ENCODE data around the gene CIB4.

The CIB4 gene

DNA sequence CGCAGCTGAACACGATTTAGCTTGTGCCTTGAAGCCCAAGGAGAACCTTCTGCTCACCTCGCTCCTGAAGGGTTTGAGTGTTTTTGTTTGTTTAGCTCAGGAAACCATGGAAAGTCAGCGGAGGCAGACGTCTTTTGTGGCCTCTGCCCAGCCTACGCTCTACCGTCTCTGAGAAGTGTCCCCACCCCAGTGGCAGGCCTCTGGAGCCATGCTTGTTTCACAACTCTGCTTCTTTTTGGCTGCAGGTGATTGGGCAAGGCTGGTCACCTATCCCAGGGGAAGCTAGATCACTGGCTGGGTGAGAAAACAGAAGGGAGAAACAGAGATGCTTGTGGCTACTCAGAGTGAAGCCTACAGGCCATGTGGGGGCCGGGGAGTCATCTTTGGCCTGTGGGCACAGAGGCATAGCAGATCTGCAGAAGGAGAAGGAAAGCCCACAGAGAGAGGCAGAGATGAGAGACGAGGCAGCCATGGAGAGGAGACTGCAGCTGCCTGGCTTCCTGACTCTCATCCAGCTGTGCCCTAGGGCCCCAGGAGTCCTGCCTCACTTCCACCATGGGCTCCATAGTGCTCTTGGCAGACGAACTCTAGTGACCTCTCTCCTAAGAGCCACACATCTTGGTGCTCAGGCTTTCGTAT, 50.1 kb downstream of the CIB4 start:
- no peak overlapping the region for H3K9ac ChIP-seq (ENCODE audit: low read depth, low read length)
- peaks cover 2% of the 10 kb centered on the region; the same call in 1 of the 2 replicates for H3K27me3 ChIP-seq (ENCODE audit: control insufficient read depth, insufficient read depth, low read length)
- no peak overlapping the region for H3K27ac ChIP-seq (ENCODE audit: low read depth, low read length)
- peaks cover 5% of the 10 kb centered on the region; the same call in 1 of the 2 replicates for H3K4me1 ChIP-seq (ENCODE audit: control insufficient read depth, insufficient read depth, low read length)
- no peaks in the 10 kb centered on the region for H3K9me3 ChIP-seq (ENCODE audit: control insufficient read depth, insufficient read depth, low read length)
- no peak overlapping the region for H3K4me3 ChIP-seq (ENCODE audit: low read depth, low read length)
- H3K36me3 ChIP-seq (ENCODE audit: control insufficient read depth, insufficient read depth, low read length): no peaks in the 10 kb centered on the region

DNA sequence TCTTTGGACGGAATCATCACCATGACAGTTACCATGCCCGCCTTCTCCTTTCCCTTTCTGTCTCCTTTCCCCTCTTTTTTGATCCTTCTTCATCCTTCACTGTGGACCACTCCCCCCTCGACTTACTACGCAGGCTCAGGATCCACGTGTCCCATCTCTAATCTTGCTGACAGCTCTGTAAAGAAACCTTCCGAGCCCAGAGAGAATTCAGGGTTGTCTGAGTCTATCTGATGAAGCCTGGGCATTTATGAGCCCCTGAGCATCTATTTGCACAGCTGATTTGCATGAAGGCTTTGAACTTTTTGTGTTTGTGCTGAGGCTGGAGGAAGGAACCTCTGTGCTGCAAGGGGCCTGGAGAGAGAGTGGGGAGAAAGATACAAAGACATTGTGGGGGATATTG, 50.7 kb downstream of the CIB4 start:
- Histone ChIP-seq H3K27me3 (ENCODE audit: control insufficient read depth, insufficient read depth, low read length) (peaks cover 2% of the 10 kb centered on the region; the same call in 1 of the 2 replicates), H3K36me3 (ENCODE audit: control insufficient read depth, insufficient read depth, low read length) (no peaks in the 10 kb centered on the region), H3K4me3 (ENCODE audit: low read depth, low read length) (no peak overlapping the region), H3K27ac (ENCODE audit: low read depth, low read length) (no peak overlapping the region), H3K9ac (ENCODE audit: low read depth, low read length) (no peak overlapping the region), H3K9me3 (ENCODE audit: control insufficient read depth, insufficient read depth, low read length) (no peaks in the 10 kb centered on the region), H3K4me1 (ENCODE audit: control insufficient read depth, insufficient read depth, low read length) (peaks cover 4% of the 10 kb centered on the region; the same call in 1 of the 2 replicates)

DNA sequence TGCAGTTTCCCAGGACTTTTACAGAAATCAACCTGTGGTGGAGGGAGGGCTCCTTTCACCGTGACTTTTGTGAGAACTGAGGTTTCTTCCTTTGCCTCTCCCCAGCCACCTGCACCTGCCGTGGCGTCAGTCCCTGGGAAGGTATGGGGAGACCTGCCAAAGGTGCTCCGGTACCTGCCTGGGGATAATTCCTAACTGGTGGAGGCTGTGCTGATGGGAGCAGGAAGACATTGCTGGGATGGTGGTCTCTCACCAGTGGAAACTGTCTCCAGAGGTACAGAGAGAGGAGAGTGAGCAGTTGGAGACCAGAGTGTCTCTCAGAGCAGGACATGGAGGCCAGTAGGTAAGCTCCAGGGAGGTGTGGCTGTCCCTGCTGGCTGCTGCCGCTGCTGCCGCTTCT, 52.6 kb downstream of the CIB4 start:
- no peaks in the 10 kb centered on the region for H3K36me3 ChIP-seq (ENCODE audit: control insufficient read depth, insufficient read depth, low read length)
- no peaks in the 10 kb centered on the region for H3K9me3 ChIP-seq (ENCODE audit: control insufficient read depth, insufficient read depth, low read length)
- H3K9ac ChIP-seq (ENCODE audit: low read depth, low read length): no peak overlapping the region
- H3K4me3 ChIP-seq (ENCODE audit: low read depth, low read length): no peak overlapping the region
- H3K27me3 ChIP-seq (ENCODE audit: control insufficient read depth, insufficient read depth, low read length): peaks cover 2% of the 10 kb centered on the region; the same call in 1 of the 2 replicates
- H3K27ac ChIP-seq (ENCODE audit: low read depth, low read length): no peak overlapping the region
- H3K4me1 ChIP-seq (ENCODE audit: control insufficient read depth, insufficient read depth, low read length): no peaks in the 10 kb centered on the region

DNA sequence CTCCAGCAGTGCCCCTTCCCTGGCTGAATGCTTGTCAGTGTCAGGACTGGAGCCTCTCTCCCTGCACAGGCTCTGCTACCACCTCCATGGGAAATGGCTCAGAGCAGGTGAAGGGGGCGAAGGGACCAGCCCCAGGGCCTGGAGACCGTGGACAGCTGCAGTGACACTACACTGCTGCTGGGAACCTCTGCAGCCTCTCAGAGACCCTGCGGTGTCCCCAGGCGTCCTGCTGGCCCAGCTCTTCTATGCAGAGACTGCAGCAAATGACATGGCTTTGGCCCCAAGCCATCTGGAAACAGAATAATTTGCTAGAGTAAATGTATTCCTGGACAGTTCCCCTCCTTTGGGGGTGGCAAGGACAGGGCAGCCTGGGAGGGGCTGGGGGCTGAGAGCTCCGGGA, 53.2 kb downstream of the CIB4 start:
- Histone ChIP-seq H3K9me3 (ENCODE audit: control insufficient read depth, insufficient read depth, low read length) (no peaks in the 10 kb centered on the region), H3K9ac (ENCODE audit: low read depth, low read length) (no peak overlapping the region), H3K27ac (ENCODE audit: low read depth, low read length) (no peak overlapping the region), H3K4me3 (ENCODE audit: low read depth, low read length) (no peak overlapping the region), H3K36me3 (ENCODE audit: control insufficient read depth, insufficient read depth, low read length) (no peaks in the 10 kb centered on the region), H3K4me1 (ENCODE audit: control insufficient read depth, insufficient read depth, low read length) (no peaks in the 10 kb centered on the region), H3K27me3 (ENCODE audit: control insufficient read depth, insufficient read depth, low read length) (peaks cover 2% of the 10 kb centered on the region; the same call in 1 of the 2 replicates)

DNA sequence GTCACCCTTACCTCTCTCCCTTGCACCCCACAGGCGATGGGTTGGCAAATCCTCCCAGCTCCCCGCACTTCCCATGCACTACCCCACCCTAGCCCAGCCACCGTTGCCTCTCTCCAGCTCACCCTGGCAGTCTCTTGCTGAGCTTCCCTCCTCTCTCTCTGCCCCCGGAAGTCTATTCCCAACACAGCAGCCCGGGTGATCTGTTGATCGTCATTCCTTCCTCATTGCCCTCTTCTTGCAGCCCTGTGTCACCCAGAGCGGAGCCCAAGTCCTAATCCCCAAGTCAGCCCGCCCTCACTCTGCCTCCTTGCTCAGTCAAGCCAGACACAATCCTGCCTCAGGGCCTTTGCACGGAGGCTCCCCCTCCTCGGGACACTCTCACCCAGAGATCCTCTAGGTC, 55.2 kb downstream of the CIB4 start:
- H3K27me3 ChIP-seq (ENCODE audit: control insufficient read depth, insufficient read depth, low read length): peaks cover 2% of the 10 kb centered on the region; the same call in 1 of the 2 replicates
- no peak overlapping the region for H3K27ac ChIP-seq (ENCODE audit: low read depth, low read length)
- H3K4me1 ChIP-seq (ENCODE audit: control insufficient read depth, insufficient read depth, low read length): no peaks in the 10 kb centered on the region
- no peak overlapping the region for H3K4me3 ChIP-seq (ENCODE audit: low read depth, low read length)
- no peaks in the 10 kb centered on the region for H3K36me3 ChIP-seq (ENCODE audit: control insufficient read depth, insufficient read depth, low read length)
- H3K9ac ChIP-seq (ENCODE audit: low read depth, low read length): no peak overlapping the region
- no peaks in the 10 kb centered on the region for H3K9me3 ChIP-seq (ENCODE audit: control insufficient read depth, insufficient read depth, low read length)

DNA sequence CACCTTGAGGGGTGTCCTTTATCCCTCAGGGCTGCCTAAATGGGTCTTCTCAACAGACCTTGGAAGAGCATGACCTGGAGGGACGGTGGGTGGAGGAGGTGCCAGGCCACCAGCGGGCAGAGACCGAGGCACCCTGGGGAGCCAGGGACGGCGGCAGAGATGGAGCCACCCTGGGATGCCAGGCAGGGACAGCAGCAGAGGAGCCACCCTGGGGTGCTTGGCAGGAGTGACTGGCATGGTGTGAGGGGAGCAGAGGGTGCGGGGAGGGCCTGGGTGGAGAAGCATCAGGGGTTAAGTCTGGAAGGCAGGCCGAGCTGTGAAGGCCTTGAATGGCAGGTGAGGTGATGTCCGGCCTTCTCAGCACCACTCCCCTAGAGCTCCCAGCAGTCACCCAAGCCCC, 56.1 kb downstream of the CIB4 start:
- H3K9ac ChIP-seq (ENCODE audit: low read depth, low read length): no peak overlapping the region
- H3K4me3 ChIP-seq (ENCODE audit: low read depth, low read length): no peak overlapping the region
- H3K9me3 ChIP-seq (ENCODE audit: control insufficient read depth, insufficient read depth, low read length): no peaks in the 10 kb centered on the region
- no peak overlapping the region for H3K27ac ChIP-seq (ENCODE audit: low read depth, low read length)
- H3K4me1 ChIP-seq (ENCODE audit: control insufficient read depth, insufficient read depth, low read length): no peaks in the 10 kb centered on the region
- H3K36me3 ChIP-seq (ENCODE audit: control insufficient read depth, insufficient read depth, low read length): no peaks in the 10 kb centered on the region
- H3K27me3 ChIP-seq (ENCODE audit: control insufficient read depth, insufficient read depth, low read length): peaks cover 2% of the 10 kb centered on the region; the same call in 1 of the 2 replicates

DNA sequence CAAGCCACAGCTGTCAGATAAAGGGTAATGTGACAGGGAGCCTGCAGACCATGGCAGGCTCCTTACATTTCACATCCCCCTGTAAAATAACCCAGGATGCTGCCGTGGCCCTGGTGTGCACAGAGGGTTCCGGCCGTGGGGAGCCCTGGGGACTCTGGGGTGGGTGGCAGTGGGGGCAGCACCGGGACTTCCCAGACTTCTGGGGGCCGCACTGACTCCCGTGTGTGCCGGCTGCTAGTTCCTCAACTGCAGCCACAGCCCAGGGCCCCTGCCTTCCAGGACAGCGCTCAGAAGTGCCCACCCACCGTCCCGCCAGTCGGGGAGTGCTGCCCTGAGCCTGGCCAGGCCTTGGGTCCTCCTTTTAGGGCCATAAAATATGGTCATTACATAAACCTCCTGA, 56.5 kb downstream of the CIB4 start:
- H3K4me3 ChIP-seq (ENCODE audit: low read depth, low read length): no peak overlapping the region

DNA sequence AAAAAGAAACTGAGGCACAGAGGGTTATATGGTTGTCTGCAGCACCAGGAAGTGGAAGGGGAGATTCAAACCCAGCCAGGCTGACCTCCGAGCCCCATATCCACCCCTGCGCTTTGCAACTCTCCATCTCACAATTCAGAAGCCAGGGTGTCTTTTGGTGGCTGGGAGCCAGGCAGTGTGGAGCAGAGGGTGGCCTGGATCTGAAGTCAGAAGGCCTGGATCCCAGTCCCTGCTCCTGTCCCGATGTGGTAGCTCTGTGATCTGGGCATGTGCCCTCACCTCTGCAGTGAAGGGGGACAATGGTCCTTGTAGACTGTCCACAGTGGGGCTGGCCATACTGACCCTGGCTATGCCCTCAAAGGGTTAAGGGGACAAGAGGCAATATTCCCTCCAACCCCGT, 57.0 kb downstream of the CIB4 start:
- no peak overlapping the region for H3K27ac ChIP-seq (ENCODE audit: low read depth, low read length)
- H3K36me3 ChIP-seq (ENCODE audit: control insufficient read depth, insufficient read depth, low read length): no peaks in the 10 kb centered on the region
- no peak overlapping the region for H3K4me3 ChIP-seq (ENCODE audit: low read depth, low read length)
- H3K27me3 ChIP-seq (ENCODE audit: control insufficient read depth, insufficient read depth, low read length): peaks cover 2% of the 10 kb centered on the region; the same call in 1 of the 2 replicates
- H3K9ac ChIP-seq (ENCODE audit: low read depth, low read length): no peak overlapping the region
- no peaks in the 10 kb centered on the region for H3K4me1 ChIP-seq (ENCODE audit: control insufficient read depth, insufficient read depth, low read length)
- H3K9me3 ChIP-seq (ENCODE audit: control insufficient read depth, insufficient read depth, low read length): no peaks in the 10 kb centered on the region

More for the DNA sequence above, 56.5 kb downstream of the CIB4 start:
- H3K27ac ChIP-seq (ENCODE audit: low read depth, low read length): no peak overlapping the region
- H3K9me3 ChIP-seq (ENCODE audit: control insufficient read depth, insufficient read depth, low read length): no peaks in the 10 kb centered on the region
- no peaks in the 10 kb centered on the region for H3K36me3 ChIP-seq (ENCODE audit: control insufficient read depth, insufficient read depth, low read length)
- H3K27me3 ChIP-seq (ENCODE audit: control insufficient read depth, insufficient read depth, low read length): peaks cover 2% of the 10 kb centered on the region; the same call in 1 of the 2 replicates
- no peaks in the 10 kb centered on the region for H3K4me1 ChIP-seq (ENCODE audit: control insufficient read depth, insufficient read depth, low read length)
- no peak overlapping the region for H3K9ac ChIP-seq (ENCODE audit: low read depth, low read length)

DNA sequence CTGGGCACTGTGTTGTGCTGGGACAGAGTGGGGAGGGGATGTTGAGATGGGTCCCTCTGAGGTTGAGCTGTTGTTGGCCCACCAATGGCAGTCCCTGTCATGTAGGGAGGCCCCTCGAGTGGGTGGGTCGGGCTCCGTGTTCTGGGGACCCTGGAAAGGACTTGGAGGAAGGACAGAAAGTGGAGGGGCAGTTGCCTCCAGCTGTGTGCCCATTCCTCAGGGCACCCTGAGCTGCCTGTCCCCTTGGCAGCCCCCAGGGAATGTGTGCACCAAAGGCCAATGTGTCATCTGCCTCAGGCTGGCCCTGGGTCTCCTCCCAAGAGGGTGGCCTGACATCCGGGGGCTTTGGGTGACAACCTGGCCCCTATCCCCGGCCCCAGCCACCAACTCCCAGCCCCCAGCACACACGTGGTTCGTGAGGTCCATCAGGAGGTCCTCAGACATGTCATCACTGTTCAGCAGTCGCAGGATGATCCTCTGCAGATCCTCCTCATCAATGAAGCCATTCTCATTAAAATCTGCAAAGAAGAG, 57.7 kb downstream of the CIB4 start:
- Histone ChIP-seq H3K27ac (ENCODE audit: low read depth, low read length) (no peak overlapping the region), H3K36me3 (ENCODE audit: control insufficient read depth, insufficient read depth, low read length) (no peaks in the 10 kb centered on the region), H3K9me3 (ENCODE audit: control insufficient read depth, insufficient read depth, low read length) (no peaks in the 10 kb centered on the region), H3K9ac (ENCODE audit: low read depth, low read length) (no peak overlapping the region), H3K27me3 (ENCODE audit: control insufficient read depth, insufficient read depth, low read length) (peaks cover 6% of the 10 kb centered on the region; the same call in 1 of the 2 replicates), H3K4me1 (ENCODE audit: control insufficient read depth, insufficient read depth, low read length) (no peaks in the 10 kb centered on the region), H3K4me3 (ENCODE audit: low read depth, low read length) (no peak overlapping the region)

DNA sequence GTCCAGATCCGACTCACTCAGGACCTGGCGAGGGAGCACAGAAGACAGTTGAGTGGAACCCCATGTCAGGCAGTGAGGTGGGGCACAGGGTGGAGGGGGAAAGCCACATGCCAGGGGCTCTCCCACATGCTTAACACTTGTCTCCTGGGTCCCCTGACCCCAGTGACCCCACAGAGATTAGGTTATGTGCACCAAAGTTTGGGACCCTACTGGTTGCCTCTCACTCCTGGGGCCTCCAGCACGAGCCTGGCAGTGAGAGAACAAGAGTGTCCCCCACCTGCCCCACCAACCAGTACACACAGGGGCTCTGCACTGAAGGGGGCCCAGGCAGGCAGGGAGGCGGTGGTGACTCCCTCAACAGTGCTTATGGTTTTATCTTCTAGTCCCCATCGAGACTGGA, 58.3 kb downstream of the CIB4 start:
- peaks cover 8% of the 10 kb centered on the region; the same call in 1 of the 2 replicates for H3K27me3 ChIP-seq (ENCODE audit: control insufficient read depth, insufficient read depth, low read length)

DNA sequence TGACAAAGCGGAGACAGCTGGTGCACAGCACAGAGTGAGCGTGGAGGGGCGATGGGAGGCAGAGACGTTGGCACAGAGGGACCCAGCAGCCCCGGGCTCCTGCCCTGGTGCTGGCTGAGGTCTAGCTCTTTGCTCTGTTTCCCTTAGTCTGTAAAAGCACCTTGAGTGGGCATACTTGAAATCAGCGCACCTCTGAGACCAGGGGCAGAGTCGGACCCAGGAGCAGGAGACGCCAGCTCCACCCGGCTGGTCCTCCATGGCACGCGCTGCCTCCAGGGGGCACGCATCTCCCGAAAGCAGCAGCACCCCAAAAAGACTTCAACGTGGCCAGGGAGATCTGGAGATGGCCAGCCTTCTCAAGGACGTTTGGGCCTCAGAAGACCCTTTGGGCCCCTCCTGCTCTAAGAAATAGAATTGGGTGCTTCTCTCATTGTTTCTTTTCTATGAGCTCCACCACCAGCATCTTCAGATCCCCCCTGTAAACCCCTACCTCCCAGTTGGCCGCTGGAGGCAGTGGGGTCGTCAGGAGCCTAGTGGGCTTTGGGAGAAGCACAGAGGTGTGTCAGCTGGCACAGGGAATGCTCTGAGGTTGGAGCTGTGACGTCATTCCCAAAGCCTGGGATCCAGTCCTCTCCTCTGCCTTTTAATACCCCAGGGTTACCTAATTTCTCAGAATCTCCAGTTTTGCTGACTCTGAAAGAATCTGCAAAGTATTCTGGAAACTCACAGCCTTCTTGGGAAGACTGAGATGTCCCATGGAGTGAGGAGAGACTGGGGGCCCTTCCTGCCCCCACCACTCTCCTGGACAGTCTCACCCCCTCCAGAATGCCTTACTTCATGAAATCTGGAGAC, 58.9 kb downstream of the CIB4 start:
- H3K27me3 ChIP-seq (ENCODE audit: control insufficient read depth, insufficient read depth, low read length): peaks cover 8% of the 10 kb centered on the region; the same call in 1 of the 2 replicates
- H3K27ac ChIP-seq (ENCODE audit: low read depth, low read length): no peak overlapping the region
- no peaks in the 10 kb centered on the region for H3K36me3 ChIP-seq (ENCODE audit: control insufficient read depth, insufficient read depth, low read length)
- H3K9ac ChIP-seq (ENCODE audit: low read depth, low read length): no peak overlapping the region
- H3K4me1 ChIP-seq (ENCODE audit: control insufficient read depth, insufficient read depth, low read length): 0 out of 2 replicates have a peak, but pooled peaks cover 5% of the 10 kb centered on the region
- H3K4me3 ChIP-seq (ENCODE audit: low read depth, low read length): no peak overlapping the region
- no peaks in the 10 kb centered on the region for H3K9me3 ChIP-seq (ENCODE audit: control insufficient read depth, insufficient read depth, low read length)

More for the DNA sequence above, 58.3 kb downstream of the CIB4 start:
- Histone ChIP-seq H3K4me3 (ENCODE audit: low read depth, low read length) (no peak overlapping the region), H3K36me3 (ENCODE audit: control insufficient read depth, insufficient read depth, low read length) (no peaks in the 10 kb centered on the region), H3K9me3 (ENCODE audit: control insufficient read depth, insufficient read depth, low read length) (no peaks in the 10 kb centered on the region), H3K9ac (ENCODE audit: low read depth, low read length) (no peak overlapping the region), H3K27ac (ENCODE audit: low read depth, low read length) (no peak overlapping the region), H3K4me1 (ENCODE audit: control insufficient read depth, insufficient read depth, low read length) (no peaks in the 10 kb centered on the region)
